Fibroblast of the aortic adventitia (primary cell): ENCODE results near the gene APBA2. TPM values are rescaled to one million over a fixed set of nuclear protein-coding genes. Genes with fewer than 3 reads are reported as not detected.

Experiments
- DNase-seq: peaks from one replicate; pipeline ENCODE4 v3.0.0-alpha.2; 2010; ENCODE audit warnings: low read depth
- H3K4me3 ChIP-seq: 2 replicates; pipeline ENCODE4 v1.5.1; 2011; ENCODE audit warnings: low read depth, mild to moderate bottlenecking, control low read depth, low read length, moderate library complexity
- CTCF ChIP-seq: IDR thresholded peaks from 2 replicates; pipeline ENCODE4 v1.5.1; 2011; ENCODE audit warnings: mild to moderate bottlenecking, low read length, control low read depth, inconsistent platforms; ENCODE audit not compliant: insufficient read depth
- total RNA-seq: library from RNA; depleted of rRNA; stranded (reverse); fragments of >200 nt; gene quantifications from 2 replicates; pipeline ENCODE4 v1.2.3, GENCODE V29; 2012; ENCODE audit warnings: low replicate concordance

Gene APBA2
- total RNA-seq, 1 donor, result 1.8 TPM

- TF ChIP-seq CTCF, result no peak
Observed at GRCh38 chr15:28942571-28942970, 56.8 kb downstream of the APBA2 start.

GRCh38 chr15:28943146-28943545 is 57.4 kb downstream of the APBA2 start:
- TF ChIP-seq CTCF, result no peak
- no peak for DNase-seq
- no peak overlapping the region for H3K4me3 ChIP-seq

More at GRCh38 chr15:28942571-28942970, 56.8 kb downstream of the APBA2 start:
- H3K4me3 ChIP-seq, result no peak overlapping the region
- DNase-seq, result no peak

DNA sequence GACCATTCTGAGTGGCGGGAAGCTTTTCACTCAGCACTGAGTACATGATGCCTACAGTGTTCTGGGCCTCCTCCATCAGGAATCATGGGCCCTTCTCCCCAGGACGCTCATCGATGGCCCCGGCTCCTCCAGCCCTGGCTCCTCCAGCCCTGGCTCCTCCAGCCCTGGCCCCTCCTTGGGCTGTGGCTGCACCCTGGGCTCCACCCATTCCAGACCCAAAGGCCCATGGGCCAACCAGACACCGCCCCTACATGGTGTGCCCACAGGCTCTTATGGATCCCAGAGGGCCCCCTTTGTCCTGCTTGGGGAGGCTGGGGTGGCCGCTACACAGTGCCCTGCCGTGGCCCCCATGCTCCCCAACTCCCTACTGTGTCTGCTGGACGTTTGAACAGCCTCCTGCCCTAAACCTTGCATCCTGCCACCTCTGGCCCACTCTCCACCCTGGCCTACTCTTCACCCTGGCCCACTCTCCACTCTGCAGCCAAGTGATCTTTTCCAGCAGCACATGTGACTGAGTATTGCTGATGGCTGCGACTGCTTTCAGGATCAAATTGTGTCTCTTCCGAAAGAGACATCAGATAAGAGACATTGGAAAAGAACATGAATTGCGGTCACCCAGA is 57.9 kb downstream of the APBA2 start:
- DNase-seq, result no peak
- no peak for TF ChIP-seq CTCF
- H3K4me3 ChIP-seq, result no peak overlapping the region

DNA sequence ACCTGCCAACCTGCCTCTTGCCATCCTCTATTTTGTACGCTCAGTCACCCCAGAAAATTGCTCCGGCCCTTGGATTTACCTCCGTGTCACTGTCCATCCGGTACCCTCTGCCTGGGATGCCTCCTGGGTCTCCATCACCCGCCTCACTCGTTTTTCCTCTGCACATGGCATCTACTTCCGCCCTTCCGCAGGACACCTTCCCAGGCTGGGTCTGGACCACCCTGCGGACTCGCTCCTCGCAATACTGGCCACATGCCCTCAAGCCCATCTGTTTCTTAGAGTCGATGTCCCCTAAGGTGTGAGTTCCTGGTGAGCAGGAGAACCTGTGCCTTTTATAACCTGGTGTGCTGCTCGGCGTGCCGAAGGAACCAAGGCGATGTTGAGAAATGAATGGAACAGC is 58.5 kb downstream of the APBA2 start:
- TF ChIP-seq CTCF, result no peak

GRCh38 chr15:28944696-28945300 is 59.0 kb downstream of the APBA2 start:
- H3K4me3 ChIP-seq, result no peak overlapping the region
- no peak for TF ChIP-seq CTCF
- DNase-seq, result no peak

More for the DNA sequence above, 58.5 kb downstream of the APBA2 start:
- no peak for DNase-seq
- H3K4me3 ChIP-seq, result no peak overlapping the region

DNA sequence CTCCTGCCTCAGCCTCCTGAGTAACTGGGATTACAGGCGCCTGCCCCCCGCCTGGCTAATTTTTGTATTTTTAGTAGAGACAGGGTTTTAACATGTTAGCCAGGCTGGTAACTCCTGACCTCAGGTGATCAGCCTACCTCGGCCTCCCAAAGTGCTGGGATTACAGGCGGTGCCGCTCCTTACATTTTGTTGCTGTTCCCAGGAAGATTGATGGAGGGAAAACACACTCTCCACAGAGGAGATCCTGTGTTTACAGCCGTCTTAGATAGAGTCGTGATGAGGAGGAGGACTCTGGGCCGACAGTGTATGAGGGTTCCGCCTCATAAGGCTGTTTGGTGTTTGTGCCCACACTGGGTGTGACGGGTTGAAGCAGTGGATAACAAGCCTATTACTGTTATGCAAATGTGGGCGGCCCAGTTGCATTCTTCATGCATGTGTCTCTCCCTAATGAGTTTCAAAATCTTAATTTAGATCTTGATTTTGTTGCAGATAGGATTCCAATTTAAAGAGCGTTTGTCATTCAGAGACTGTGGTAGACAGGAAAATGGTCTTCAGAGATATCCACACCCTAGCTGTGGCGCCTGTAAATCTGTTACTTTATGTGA is 60.0 kb downstream of the APBA2 start:
- DNase-seq, result no peak
- no peak for TF ChIP-seq CTCF
- no peak overlapping the region for H3K4me3 ChIP-seq
